HG03060 (cell line): ENCODE measurements around the gene KLF4.
"Not testable (repeated sequence)": the region's sequence is repeated elsewhere in the genome, so short reads cannot be mapped to it uniquely, and the experiment has no call there.

Source experiments
- ATAC-seq: cut with Tn5 transposase; IDR thresholded peaks from one replicate; pipeline ENCODE4 v1.9.1; 2021; ENCODE audit warnings: low read depth, moderate number of reproducible peaks; ENCODE audit not compliant: unreplicated experiment

The KLF4 gene

DNA sequence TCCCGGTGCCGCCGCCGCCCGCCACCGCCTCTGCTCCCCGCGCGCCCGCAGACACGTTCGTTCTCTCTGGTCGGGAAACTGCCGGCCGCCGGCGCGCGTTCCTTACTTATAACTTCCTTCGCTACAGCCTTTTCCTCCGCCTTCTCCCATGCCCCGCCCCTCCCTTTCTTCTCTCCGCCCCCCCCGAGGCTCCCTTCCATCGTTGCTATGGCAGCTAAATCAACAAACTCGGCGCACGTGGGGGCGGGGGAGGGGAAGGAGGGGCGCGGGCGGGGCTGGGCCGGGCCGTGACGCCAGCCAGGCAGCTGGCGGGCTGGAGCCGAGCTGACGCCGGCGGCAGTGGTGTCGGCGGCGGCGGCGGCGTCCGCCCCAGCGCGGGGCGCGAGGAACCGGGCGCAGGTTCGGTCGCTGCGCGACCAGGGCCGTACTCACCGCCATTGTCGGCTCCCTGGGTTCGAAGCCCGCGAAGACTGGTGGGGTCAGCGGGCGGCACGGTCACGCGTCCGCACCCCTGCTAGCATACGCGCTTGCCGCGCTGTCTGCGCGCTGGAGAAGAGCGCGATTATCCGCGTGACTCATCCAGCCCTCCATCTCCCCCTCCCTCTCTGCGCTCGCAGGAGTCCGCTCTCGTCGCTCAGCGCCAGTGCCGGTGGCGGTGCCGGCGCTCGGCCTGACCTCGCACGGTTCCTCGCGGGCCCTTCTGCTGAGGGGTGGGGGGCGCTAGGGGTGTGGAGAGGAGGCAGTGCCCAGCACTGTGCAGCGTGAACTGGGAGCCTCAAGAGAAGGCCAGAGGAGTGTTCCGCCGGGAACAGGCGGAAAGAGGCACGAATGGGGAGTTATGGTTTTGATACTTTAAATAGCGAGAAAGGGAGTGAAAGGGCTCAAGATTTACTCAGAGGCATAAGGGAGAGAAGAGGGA lies at the start of gene KLF4:
Gene KLF4, minus strand, starts transcription at position 83 of the 919 bp plus-strand sequence. CDS start 597 bp downstream, outside the sequence.
- peak; percentile 52 for ATAC-seq

DNA sequence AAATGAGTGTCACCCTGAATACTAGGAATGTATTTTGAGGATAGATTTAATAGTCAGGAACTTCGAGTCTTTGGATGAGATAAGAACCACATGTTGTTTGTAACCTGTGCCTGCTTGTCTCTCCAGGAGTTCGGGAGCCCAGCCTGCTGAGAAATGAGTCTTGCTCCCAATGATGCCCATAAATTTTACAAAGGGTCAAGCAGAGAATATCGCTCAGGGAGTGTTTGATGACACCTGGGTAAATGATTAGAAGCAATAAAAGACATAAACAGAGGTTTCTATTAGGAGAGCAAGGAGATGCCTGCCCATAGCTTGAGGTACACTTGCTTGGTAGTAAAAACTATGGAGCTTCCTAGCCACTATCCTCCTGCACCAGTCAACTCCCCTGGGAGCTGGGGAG lies 46.9 kb upstream of the KLF4 start:
- no peak for ATAC-seq

DNA sequence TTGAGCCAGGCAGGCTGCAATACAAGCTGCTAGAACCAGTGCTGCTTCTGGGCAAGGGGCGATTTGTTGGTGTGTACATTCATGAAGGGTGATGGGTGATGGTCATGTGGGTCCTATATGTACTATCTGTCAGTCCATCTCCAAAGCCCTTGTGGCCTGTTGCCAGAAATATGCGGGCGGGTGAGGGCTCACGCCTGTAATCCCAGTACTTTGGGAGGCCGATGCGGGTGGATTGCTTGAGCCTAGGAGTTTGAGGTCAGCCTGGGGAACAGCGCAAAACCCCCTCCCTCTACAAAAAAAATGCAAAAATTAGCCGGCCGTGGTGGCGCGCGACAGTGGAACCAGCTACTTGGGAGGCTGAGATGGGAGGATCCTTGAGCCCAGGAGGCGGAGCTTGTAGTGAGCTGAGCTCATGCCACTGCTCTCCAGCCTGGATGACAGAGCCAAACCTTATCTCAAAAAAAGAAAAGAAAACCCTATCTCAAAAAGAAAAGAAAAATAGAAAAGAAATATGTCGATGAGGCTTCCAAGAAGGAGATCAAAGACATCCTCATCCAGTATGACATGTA lies 45.0 kb upstream of the KLF4 start:
- ATAC-seq = no peak

DNA sequence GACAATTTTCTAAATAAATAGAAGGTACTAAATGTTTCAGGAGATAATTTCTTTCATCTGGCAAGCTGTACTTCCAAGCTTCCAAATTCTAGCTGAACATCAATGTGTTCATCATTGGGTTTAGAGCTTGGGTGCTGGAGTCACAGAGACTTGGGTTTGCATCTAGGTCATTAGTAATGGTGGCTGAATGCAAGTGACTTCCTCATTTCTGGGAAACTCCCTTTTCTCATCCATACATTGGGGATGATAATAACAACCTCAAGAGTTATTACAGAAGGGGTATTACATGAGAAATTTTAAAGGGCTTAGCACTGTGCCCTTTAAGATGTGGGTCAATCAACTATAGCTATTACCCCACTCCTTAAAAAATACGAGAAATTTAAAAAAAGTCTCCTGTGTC lies 41.1 kb upstream of the KLF4 start:
- ATAC-seq = no peak

DNA sequence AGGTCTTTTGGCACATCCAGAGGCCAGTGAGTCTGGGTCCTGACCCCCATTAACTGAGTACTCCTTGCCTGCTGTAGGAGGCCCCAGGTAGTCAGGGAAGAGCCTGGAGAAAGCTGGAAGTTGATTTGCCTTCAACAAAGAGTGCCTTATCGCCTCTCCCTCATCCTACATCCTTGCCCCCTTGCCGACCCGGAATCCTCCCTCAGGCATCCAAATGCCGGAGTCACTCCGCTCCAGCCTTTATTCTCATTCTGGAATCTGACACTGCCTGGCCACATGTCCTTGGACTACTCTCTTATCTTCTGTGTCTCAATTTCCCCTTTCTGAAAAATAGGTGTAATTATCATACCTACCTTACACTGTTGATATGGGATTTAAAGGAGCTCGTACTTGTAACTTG lies 39.1 kb upstream of the KLF4 start:
- no peak for ATAC-seq

DNA sequence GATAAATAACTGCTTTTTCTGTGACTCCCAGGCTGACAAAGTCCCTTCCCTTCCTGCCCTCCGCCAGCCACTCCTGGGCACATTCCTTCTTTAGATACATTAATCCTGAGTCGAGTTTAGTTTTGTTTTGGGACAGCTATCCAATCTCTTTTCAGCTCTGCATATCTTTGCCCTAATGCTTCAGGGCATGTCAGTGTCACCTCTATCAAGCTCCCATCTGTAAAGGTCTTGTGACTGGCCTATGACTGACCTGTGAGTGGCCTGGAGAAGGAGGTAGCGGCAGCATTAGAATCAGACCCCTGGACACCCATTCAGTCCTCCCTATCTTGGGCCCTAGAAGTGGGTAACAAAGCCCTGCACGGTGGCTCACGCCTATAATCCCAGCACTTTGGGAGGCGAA lies 34.0 kb upstream of the KLF4 start:
- ATAC-seq = no peak

DNA sequence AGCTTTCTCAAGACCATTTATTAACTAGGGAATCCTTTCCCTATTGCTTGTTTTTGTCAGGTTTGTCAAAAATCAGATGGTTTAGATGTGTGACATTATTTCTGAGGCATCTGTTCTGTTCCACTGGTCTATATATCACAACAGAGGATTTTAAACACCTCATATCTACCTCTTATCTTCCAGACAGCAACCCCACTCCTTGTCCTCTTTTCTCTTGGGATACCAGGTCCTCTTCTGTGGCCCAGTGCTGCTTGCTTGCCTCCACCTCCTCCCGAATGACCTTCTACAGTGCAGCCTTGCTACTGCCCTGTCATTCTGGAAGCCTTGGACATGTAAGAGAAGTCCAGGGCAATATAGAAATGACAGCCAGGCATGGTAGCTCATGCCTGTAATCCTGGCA lies 30.6 kb upstream of the KLF4 start:
- ATAC-seq = no peak

DNA sequence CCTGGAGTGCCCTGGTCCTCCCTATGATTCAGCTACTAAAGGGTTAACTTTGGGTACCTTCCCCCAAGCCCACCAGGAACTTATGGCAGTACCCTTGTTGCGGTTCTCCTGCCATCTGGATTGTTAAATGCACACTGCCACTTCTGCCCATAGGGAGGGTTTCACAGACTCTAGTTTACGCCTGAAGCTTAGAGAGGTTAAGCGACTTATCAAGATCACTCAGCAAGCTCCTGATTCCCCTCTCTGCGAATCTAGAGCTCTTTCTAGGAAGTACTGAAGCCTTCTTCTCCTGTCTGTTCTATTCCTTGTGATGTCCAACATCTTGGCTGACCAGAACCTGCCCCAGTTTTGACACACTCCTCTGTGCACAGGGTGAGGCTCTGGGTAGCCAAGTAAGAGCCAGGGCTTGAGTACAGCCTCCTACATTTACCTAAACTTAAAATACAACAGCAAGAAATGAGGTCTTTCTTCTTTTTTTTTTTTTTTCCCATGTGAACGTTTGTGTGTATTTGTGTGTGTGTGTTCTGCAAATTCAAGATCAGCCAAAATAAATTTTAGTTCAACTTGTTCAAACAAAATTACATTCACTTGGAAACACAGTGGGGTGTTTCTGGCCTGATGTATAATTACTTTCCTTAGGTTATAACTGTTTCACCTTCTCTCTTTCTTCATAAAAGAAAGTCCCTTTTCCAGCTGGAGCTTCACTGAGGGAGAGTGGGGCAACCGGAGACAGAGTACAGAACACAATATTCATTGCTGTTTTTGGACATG lies 28.7 kb upstream of the KLF4 start:
- ATAC-seq = no peak

DNA sequence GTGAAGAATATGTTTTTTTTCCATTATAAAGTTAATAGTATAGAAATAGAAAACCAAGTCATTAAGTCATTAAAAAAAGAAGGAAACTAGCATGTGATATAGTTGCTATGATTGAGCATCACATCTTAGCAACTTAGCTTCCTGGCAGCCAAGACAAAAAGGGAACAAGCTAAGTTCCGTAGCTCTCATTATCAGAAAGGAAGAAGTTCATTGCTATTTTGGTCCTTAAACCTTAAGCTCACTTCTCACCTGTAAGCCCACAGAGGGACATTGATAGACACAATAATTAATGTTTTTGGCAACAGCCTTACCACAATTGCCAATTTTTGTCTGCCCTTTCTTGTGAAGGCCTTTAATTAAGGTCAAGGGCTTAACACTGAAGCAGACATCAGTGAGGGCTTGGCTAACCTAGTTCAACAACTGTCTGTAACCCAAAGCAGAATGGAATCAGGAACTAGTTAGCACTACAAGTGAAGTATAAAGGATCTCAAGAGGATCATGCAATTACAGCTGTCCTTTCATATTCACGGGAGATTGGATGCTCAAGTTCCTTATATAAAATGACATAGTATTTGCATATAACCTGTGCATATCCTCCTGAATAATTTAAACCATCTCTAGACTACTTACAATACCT lies 24.0 kb upstream of the KLF4 start:
- no peak for ATAC-seq

DNA sequence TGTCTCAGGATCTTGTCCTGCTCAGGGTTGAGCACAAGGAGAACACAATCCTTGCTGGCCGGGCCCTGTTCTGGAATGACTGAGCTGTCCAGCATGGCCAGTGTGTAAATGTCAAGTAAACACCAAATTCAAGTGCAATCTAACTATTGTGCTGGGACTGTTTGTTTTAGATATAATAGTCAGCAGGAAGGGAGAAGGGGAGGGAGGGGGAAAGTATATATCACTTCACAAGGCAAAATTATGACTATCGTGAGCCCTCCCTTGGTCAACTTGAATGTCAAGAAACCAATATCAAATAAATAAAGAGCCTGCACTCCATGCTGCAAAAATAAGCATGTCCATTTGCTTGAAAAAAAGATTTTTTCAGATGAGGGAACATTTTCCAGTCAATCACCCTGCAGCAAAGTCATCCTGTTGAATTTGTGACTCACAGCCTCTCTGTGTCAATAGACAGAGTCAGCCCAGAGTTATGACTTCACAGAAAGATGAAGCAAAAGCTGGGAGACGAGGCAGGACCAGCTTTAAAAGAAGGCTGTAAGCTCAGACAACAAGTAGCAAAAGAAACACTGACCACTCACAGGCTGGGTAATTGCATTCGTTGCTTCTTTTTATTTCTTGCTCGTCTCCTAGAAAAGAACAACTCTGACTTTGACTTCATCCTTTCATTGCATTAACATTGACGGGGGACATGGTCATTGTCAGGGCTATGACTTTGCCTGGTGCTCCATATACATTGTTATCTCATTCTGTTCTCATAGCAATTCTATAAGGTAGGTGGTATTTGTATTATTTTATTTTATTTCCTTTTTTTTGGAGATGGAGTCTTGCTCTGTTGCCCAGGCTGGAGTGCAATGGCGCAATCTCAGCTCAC lies 15.3 kb upstream of the KLF4 start:
- no peak for ATAC-seq

DNA sequence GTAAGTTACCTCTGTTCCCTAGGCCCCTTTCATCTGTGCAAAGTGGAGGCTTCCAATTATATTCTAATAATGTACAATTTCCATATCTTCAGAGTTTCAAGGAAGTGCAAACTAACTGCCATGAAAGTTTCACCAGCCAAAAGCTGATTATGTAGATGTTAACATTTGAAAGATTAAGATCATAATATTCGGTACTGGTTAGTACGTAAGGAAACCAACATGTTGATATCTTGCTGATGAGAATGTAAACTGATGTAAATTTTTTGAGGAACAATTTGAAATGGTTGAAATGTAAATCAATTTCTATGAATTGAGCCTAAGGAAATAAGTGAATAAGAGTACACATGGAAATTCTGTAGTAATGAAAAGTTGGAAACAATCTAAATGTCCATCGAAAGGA lies 12.9 kb upstream of the KLF4 start:
- no peak for ATAC-seq

DNA sequence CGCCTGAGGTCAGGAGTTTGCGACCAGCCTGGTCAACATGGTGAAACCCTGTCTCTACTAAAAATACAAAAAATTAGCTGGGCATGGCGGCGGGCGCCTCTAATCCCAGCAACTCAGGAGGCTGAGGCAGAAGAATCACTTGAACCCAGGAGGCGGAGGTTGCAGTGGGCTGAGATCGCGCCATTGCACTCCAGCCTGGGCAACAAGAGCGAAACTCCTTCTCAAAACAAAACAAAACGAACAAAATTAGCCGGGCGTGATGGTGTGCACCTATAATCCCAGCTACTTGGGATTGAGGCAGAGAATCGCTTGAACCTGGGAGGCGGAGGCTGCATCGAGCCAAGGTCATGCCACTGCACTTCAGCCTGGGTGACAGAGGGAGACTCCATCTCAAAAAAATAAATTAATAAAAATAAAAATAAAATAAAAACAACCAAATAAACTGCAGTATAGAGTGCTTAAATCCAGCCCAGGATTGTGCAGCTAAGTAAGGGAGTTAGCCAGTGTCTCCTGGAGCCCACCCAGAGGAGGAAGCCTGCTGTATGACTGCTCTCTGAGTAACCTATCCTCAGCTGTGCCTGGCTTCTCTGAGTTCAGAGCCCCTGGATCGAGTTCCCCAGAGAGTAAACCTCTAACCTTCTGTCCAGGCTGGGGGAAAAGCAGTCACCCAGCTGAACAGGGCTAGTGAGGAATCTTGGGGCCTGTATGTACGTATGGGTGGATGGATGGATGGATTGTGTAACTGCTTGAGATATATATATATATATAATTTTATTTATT lies 11.0 kb upstream of the KLF4 start:
- not testable (repeated sequence) for ATAC-seq

DNA sequence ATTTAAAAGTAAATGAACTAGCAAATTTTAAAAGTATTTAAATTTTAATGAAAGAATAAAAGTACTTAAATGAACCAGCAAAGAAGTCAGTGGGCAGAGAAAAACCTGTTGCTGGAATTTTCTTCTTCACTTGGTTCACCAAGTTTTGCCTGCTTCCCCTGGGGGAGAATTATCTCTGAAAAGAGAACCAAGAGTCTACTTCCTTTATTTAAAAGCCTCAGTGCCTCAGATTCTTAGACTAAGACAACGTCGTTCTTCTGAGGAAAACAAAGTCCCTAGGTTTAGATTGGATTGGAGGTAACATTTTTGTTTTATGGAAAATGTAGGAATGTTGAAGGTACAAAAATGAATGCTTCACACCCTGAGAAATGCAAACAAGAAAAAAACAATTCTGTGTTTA lies 7.4 kb upstream of the KLF4 start:
- no peak for ATAC-seq

DNA sequence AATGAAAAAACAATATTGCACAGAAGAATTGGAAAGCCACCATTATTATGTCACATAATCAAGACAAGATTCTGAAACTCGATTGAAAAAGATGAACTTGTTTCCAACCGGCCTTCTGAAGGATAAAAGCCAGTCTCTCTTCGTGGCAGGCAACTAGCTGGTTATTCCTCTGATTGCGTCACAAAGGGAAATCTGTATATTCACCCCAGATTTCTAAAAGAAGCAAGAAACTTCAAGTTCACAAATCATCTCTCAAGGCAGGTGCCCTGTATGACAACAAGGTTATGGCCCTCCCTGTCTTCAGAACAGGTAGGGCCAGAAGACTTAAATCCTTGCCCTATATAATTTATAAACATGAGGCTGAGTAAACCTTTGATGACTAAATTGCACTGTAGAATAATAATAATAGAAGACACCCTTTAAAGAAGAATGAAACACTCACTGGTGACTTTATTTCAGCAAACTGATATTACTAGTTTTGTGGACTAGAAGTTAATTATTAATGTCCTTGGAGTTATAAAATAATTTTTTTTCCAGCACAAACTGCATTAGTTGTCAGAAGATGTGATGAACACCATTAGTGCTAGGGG lies 2.9 kb upstream of the KLF4 start:
- ATAC-seq = no peak

DNA sequence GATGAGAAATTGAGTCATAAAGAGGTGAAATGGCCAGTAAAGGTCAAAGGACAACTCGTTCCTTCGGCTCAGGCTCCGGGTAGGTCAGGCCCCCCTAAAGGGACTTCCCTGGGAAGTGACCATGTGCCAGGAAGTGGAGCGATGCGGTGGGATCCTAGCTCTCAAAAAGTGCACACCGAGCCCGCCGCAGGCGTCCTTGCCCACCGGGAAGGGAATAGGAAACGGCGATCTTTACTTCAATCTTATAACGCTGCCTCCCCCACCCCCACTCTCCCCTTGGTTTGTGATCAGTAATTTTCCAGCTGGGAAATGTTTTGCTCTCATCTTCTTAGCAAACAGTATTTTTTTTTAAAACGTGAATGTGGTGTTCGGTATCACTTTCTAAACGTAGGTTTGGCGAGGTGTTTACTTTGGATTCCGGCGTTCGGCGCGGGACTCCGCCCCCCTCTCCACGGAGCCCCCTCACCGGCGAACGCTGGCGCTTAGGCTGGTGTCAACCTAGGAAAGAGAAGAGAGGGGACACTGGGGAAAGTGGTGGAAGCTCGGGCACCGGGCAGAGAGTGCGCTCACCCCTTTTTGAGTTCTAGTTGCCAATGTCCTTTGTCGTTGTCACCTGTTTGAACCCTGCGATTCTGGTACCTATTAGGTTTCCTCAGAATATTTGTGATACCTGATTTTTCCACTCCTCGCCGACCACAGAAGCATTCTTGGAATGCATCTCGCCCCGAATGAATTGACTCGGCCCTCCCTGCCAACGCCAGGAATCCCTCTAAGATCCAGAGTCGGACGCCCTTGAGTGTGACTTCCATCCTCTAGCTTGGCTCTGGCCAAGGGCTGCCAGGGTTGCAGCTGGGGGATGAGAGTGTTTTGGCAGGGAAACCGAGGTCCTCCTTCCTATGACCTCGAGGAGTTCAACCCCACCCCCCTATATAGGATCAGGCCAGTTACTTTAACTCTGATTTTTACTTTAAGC lies 1.8 kb upstream of the KLF4 start:
- ATAC-seq = no peak

DNA sequence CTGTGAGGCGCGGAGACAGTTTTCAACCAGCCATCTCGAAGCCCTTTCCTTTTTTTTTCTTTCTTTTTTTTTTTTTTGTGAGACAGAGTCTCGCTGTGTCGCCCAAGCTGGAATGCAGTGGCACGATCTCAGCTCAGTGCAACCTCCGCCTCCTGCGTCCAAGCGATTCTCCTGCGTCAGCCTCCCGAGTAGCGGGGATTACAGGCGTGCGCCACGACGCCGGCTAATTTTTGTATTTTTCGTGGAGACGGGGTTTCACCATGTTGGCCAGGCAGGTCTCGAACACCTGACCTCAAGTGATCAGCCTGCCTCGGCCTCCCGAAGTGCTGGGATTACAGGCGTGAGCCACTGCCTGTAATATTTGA lies 1.0 kb upstream of the KLF4 start:
- not testable (repeated sequence) for ATAC-seq

DNA sequence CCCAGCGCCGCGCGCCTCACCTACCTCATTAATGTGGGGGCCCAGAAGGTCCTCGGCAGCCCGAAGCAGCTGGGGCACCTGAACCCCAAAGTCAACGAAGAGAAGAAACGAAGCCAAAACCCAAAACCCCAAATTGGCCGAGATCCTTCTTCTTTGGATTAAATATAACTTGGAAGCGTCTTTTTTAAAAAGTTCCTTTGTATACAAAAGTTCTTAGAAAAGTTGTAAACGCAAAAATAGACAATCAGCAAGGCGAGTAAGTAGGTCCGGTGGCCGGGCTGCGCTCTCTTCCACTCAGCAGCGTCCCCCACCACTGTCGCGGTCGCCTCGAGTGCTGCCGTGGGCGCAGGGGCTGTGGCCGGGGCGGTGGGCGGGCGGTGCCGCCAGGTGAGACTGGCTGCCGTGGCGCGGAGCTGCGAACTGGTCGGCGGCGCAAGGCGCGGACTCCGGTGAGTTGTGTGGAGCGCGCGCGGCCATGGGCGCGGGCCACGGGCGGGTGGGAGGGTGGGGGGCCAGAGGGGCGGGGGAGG lies 360 bp downstream of the KLF4 start:
- peak; percentile 20 for ATAC-seq
